ENCODE results near the gene SERP1.

The SERP1 gene

DNA sequence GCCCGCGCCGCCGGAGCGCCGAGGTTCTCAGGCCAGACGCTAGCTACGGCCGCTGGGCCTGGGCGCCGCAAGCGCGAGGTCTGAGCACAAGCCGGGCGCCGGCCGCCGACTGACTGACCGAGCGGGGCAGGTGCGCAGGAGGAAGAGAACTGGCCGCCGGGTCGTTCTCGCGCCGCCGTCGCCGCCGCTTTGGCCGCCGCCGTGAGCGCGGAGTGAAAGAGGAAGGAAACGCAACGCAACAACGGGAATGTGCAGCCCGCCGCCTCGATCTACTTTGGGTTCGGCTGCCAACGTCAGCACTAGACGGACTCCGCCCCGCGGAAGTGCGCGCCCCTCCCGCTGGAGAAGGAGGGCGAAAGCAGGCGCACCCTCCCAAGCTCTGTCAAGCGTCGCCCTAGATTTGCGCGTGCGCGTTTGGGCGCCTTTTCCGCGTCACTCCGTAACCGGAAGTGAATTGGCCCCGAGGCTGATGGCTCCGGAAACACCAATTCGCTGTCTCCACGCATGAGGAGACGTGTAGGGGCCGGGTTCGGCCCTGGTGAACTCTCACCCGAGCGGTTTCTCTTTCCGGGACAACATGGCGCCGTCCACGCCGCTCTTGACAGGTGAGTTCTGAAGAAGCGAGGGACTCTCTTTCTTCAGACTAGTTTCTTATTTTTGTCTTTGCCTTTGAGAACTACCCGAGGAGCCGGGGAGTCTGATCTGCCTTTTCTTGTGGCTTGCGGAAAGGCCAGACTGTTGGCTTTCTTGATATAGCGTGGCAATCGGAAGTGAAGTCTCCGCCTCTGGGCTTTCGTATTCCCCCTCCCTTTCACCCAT, at the start of gene SERP1, which contains the start of gene EIF2A:
SERP1 (minus strand) TSS at position 271 of the 819 bp plus-strand sequence. CDS start 361 bp downstream, outside the sequence.
EIF2A (plus strand) TSS at position 562 of the 819 bp plus-strand sequence; CDS start at position 578, 16 bp downstream.
- DNase-seq, result peak; percentile 97

DNA sequence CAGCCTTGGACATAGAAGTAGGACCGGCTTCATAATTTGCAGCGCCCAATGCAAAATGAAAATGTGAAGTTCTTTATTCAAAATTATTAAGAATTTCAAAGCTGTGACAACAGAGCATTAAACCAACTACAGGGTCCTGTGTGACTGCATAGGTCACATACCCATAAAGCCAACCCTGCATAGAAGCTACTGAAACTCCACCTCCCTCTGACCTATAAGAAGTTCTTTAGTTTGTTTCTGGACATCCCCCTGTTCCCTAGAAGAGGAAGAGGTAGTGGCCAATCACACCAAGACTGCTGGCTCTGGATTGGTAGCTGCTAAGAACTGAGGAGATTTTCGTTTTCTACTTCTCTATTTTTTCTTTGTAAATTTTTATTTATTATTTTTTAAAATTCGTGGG, 47.9 kb upstream of the SERP1 start:
- no peak for DNase-seq

DNA sequence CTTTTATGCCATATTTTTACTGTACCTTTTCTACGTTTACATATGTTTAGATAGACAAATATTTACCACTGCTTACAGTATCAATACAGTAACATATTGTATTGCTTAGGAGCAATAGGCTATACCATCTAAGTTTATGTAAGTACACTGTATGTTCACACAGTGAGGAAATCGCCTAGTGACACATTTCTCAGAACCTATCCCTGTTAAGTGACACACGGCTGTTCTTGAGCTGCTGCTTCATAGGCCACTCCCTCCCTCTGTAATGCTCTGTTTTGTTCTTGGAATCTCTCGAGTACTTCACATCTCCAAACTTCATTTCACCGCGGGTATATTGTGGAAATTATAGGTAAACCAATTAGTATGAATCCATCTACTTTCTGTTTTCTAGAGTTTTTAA, 43.5 kb upstream of the SERP1 start:
- no peak for DNase-seq

DNA sequence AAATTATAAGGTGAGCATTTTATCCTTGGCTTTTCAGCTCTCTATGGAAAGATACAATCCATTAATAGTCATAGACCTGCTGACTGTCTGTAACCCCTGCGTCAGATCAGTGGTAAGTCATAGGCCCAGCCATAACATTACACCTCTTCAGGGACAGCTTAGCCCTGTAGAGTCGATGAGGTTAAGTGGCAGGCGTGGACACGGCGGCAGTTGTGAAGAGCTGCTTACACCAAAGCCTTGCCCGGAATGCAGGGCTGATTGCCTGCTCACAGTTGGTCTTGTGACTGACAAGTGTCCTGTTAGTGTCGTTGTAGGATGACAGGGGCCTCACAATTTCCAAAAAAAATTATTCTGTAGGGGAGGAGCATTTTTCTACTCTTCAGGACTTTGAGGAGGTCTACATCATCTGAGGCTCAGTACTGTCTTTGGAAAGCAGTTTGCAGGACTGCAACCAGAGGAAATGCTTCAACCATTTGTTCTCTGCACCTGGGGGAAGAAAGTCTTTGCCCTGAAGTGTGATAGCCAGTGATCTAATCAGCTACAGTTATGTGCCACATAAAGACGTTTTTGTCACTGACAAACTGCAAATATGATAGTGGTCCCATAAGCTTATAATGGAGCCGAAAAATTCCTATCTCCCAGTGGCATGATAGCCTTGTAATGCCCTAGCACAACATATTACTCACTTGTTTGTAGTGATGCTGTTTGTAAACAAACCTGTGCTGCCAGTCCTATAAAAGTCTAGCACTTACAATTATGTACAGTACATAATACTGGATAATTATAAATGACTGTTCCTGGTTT, 41.9 kb upstream of the SERP1 start:
- no peak for DNase-seq

- no peak for DNase-seq
These were observed 36.7 kb upstream of the SERP1 start for GRCh38 chr3:150583028-150583427.

GRCh38 chr3:150582620-150583019, 36.3 kb upstream of the SERP1 start:
- DNase-seq, result no peak

DNA sequence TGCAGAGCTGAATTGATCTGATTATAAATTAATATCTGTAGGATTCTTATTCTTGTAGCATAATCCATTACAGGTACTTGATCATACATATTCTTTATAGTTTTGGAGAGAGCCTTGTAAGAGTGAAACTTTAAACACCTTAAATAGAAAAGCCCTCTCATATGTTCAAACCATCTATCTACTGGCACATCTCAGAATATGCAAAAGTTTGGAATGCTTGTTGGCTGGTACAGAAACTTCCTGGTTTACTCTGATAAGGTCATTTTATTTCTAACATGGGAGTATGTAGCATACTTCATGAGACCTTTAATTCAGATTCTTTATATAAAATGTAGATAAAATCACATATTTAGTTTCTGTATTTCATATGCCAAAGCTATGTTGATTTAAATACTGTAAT, 34.9 kb upstream of the SERP1 start:
- DNase-seq, result no peak

- no peak for DNase-seq
These were observed 31.6 kb upstream of the SERP1 start for GRCh38 chr3:150577855-150578254.

GRCh38 chr3:150567328-150567727, 21.0 kb upstream of the SERP1 start:
- DNase-seq, result no peak

GRCh38 chr3:150564243-150564642, 17.9 kb upstream of the SERP1 start:
- DNase-seq, result no peak

- DNase-seq, result no peak
These were observed 11.4 kb upstream of the SERP1 start for GRCh38 chr3:150557725-150558124.

GRCh38 chr3:150556792-150557191, 10.5 kb upstream of the SERP1 start:
- no peak for DNase-seq

- no peak for DNase-seq
These were observed 9.7 kb upstream of the SERP1 start for GRCh38 chr3:150555859-150556436.

- no peak for DNase-seq
These were observed 897 bp upstream of the SERP1 start for GRCh38 chr3:150547045-150547741.

DNA sequence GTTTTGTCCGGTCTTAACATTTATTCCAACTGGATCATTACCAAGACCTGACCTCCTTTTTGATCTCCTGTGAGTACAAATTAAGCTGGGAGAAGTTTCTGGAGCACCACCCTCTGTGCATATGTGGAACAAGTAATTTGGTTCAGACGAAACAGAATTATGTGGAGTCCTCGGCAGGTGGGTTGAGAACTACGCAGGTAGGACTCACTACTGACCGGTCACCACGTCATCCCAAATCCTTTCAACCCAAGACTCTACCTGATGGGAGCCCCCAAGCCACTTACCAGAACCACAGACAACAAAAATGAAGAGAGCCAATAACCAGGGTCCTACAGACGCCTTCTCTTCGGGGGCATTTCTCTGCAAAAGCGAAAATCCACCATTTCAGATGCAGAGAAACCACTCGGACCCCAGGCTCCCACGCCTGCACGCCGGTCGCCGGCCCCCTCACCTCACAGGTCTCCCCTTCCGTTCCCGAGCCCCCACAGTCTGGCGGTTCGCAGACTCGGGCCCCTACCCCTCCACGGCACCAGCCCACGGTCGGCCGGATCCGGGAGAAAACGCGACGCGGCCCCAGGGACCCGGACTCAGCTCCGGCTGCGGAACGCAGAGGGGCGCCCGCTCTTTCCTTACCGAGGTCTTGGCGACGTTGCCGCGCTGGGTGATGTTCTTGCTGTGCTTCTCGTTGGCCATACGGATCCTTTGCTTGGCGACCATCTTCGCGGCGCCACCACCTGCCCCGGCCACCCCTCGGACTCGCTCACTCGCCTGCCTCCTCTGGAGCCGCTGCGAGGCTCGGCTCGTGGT, 674 bp downstream of the SERP1 start:
- DNase-seq, result no peak

GRCh38 chr3:150544726-150545125, 1.6 kb downstream of the SERP1 start:
- DNase-seq, result no peak

DNA sequence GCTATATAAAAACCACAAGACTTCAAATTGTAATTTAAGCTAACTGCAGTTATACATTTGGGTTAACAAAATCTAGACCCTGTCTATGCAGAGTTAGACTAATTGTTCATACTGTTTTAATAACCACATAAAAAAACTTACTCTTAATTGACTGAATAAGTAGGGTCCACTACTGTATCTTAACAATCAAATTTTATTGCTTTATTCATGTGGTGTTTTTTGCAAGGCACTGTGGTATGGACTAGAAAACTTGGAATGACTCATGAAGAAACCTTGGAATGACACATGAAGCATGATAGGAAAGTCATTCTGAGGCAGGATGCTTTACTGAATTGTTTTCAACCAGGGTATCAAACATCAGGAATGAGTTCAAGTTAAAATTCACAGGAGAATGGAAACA, 2.3 kb downstream of the SERP1 start:
- DNase-seq, result no peak

GRCh38 chr3:150543531-150543930, 2.8 kb downstream of the SERP1 start:
- no peak for DNase-seq

DNA sequence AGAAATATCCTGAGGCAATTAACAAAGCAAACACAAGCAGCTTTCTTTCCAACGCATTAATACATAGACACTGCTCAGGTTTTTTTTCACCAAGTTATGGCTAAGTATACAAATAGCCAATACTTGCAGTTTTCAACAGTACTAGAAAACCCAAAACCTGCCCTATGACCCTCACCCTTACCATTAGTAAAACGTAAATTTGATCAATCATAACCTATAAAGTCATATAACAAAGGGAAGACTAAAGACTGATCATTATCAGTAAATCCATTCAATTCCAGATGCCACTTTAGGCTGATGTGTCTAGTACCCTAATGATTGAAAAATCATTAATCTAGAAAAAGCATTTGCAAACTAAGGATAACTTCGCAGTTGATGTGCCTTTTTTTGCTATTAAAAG, 3.2 kb downstream of the SERP1 start:
- DNase-seq, result no peak

DNA sequence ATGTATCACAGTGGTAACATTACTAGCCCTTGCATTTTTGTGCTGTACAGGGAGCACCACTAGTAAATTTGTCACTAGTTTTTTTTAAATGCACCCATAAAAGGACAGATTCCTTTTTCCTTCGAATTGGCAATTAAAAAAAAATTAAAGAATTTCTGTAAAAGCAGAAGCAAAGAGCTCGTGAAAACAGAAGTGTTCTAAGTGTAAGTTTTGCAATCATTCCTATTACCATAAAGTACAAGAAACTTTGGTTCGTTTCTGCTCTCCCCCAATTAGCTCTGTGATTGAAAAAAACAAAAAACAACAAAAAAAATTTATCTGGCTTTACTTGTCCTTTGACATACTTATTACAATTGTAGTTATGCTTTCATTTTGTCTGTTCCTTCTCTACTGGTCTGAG, 5.3 kb downstream of the SERP1 start:
- no peak for DNase-seq

DNA sequence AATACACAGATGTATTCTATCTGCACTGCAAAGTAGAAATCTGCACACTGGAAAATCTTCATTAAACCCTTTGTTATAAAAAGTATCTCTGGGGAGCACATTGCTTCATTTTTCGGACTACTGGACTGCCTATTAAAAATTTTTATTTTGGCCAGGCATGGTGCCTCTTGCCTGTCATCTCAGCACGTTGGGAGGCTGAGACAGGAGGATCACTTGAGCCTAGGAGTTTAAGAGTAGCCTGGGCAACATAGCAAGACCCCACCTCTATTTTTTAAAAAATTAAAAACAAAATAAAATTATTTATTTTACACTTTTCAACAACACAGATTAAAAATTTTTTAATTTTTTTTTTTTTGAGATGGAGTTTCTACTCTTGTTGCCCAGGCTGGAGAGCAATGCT, 6.0 kb downstream of the SERP1 start:
- DNase-seq, result no peak
